Epithelial cell of esophagus (primary cell): ENCODE measurements around the gene EFNA3.

Experiments used
- DNase-seq: peaks from one replicate; pipeline ENCODE4 v3.0.0; 2010; ENCODE audit warnings: low read depth
- H3K4me3 ChIP-seq: 2 replicates; pipeline ENCODE4 v1.5.1; 2011; ENCODE audit warnings: mild to moderate bottlenecking, low read length, control low read depth
- CTCF ChIP-seq: IDR thresholded peaks from 2 replicates; pipeline ENCODE4 v1.5.1; 2011; ENCODE audit warnings: low read depth, mild to moderate bottlenecking, low read length, control low read depth, inconsistent platforms; ENCODE audit not compliant: insufficient read depth; ENCODE audit errors: missing control alignments

EFNA3 gene

DNA sequence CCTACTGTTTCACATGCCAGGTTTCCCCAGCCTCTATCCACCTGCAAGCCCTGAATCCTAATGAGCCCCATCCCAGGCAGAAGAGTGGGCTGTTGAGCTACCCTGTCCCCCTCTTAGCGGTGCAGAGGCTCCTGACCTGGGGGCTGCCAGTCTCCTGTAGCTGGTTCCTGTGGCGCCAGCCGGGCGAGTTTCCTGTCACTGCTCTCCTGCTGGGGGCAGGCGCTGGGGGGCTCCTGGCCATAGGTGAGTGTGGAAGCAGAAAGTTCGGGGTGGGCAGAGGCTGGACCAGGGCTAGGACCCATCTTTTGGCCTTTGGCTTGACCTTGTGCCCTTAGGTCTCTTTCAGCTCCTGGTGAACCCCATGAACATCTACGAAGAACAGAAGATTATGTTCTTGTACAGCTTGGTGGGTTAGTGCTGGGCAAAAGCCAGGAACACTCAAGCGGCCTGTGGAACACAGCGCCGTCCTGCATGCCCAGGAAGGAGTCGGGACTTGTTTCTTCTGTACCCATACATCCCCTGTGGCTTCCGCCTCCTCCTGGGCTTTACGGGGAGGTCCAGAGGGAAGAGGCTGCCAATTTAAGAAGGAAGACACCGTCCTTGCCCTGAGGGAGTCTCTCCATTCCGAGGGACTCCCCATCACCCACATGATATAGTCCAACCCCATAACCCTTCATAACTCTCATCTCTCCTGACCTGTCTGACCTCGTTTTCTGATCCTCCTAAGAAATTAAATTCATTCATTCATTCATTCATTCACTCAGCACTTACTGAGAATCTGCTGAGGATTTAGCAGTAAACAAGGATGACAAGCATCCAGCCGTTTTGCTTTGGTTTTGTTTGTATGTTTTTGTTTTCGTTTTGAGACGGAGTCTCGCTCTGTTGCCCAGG, 44.1 kb upstream of the EFNA3 start:
- peak; percentile 51 for DNase-seq
- H3K4me3 ChIP-seq, result no peak overlapping the region
- TF ChIP-seq CTCF, result peak; percentile 47

DNA sequence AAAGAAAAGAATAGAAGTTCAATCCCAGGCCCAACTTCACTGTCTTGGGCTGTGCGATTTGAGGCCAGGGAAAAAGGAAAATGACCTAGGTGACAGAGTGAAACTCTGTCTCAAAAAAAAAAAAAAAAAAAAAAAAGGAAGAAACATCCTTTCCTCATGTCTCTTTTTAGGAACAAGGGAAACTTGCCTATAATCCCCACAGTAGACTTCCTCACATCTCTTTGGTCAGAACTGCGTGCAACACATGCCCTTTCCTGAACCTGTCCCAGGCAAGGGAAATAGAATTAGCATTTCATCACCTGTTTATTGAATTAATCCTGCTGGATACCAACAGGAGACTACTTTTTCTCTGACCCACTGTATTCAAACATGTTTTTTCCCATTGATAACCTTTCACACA, 42.7 kb upstream of the EFNA3 start:
- TF ChIP-seq CTCF, result no peak
- no peak overlapping the region for H3K4me3 ChIP-seq
- no peak for DNase-seq

GRCh38 chr1:155037043-155037442, 41.6 kb upstream of the EFNA3 start:
- DNase-seq, result no peak
- H3K4me3 ChIP-seq, result no peak overlapping the region
- TF ChIP-seq CTCF, result no peak

- TF ChIP-seq CTCF, result no peak
- DNase-seq, result peak; percentile 44
- H3K4me3 ChIP-seq, result no peak overlapping the region
These were observed 40.7 kb upstream of the EFNA3 start for GRCh38 chr1:155037851-155038441.

- no peak for TF ChIP-seq CTCF
- peak; percentile 97 for DNase-seq
- H3K4me3 ChIP-seq, result no peak overlapping the region
These were observed 39.9 kb upstream of the EFNA3 start for GRCh38 chr1:155038602-155039307.

GRCh38 chr1:155039308-155039669, 39.3 kb upstream of the EFNA3 start:
- no peak for DNase-seq
- no peak for TF ChIP-seq CTCF
- no peak overlapping the region for H3K4me3 ChIP-seq
